Measurements from ENCODE around the gene CD2AP. TPM values are rescaled to one million over a fixed set of nuclear protein-coding genes. Genes with fewer than 3 reads are reported as not detected.

Gene CD2AP
- total RNA-seq, 2 donors from 2014 or later = 58.1 to 62.4 TPM

- Histone ChIP-seq H3K27ac (ENCODE audit: low read depth, low read length) (no peak overlapping the region), H3K4me3 (ENCODE audit: low read length) (no peak overlapping the region), H3K4me1 (ENCODE audit: control insufficient read depth, insufficient read depth, low read length) (no peaks in the 10 kb centered on the region), H3K9me3 (ENCODE audit: control insufficient read depth, low read length) (peaks cover 17% of the 10 kb centered on the region), H3K9ac (ENCODE audit: extremely low read depth, low read length, poor library complexity, severe bottlenecking) (no peak overlapping the region), H3K36me3 (ENCODE audit: control insufficient read depth, insufficient read depth, low read length) (peaks cover 80% of the 10 kb centered on the region), H3K27me3 (ENCODE audit: control insufficient read depth, insufficient read depth, low read length, poor library complexity, severe bottlenecking) (no peaks in the 10 kb centered on the region)
- Mint-ChIP-seq H3K4me3 (no peak overlapping the region), H3K36me3 (ENCODE audit: low read depth) (peaks cover 56% of the 10 kb centered on the region), H3K4me1 (no peaks in the 10 kb centered on the region), H3K9me3 (peaks cover 16% of the 10 kb centered on the region), H3K27me3 (ENCODE audit: insufficient read depth) (no peaks in the 10 kb centered on the region), H3K27ac (no peak overlapping the region)
- no peak for DNase-seq
- TF ChIP-seq CTCF (conservative IDR thresholded peaks at IDR 0.05) = no peak
- 88 to 95% methylated on average over 3 to 12 of the region's 12 CpGs for WGBS, 2 experiments (ENCODE audit: insufficient coverage in 1 of 2, insufficient read length in 1 of 2)
Observed at GRCh38 chr6:47621838-47622449, 144.4 kb downstream of the CD2AP start.

- Mint-ChIP-seq H3K4me3 (no peak overlapping the region), H3K27ac (no peak overlapping the region), H3K27me3 (ENCODE audit: insufficient read depth) (no peaks in the 10 kb centered on the region), H3K36me3 (ENCODE audit: low read depth) (peaks cover 15% of the 10 kb centered on the region), H3K9me3 (peaks cover 2% of the 10 kb centered on the region), H3K4me1 (peaks cover 9% of the 10 kb centered on the region)
- Histone ChIP-seq H3K9me3 (ENCODE audit: control insufficient read depth, low read length) (no peaks in the 10 kb centered on the region), H3K27me3 (ENCODE audit: control insufficient read depth, insufficient read depth, low read length, poor library complexity, severe bottlenecking) (no peaks in the 10 kb centered on the region), H3K4me3 (ENCODE audit: low read length) (no peak overlapping the region), H3K27ac (ENCODE audit: low read depth, low read length) (no peak overlapping the region), H3K36me3 (ENCODE audit: control insufficient read depth, insufficient read depth, low read length) (peaks cover 39% of the 10 kb centered on the region), H3K4me1 (ENCODE audit: control insufficient read depth, insufficient read depth, low read length) (peaks cover 7% of the 10 kb centered on the region), H3K9ac (ENCODE audit: extremely low read depth, low read length, poor library complexity, severe bottlenecking) (no peak overlapping the region)
- WGBS, 2 experiments (ENCODE audit: insufficient coverage in 1 of 2, insufficient read length in 1 of 2) = 88% methylated on average over 2 of the region's 2 CpGs; no CpG with 5 or more reads in 1 of the 2 experiments
- TF ChIP-seq CTCF (conservative IDR thresholded peaks at IDR 0.05) = no peak
- DNase-seq = no peak
Observed at GRCh38 chr6:47626782-47627181, 149.2 kb downstream of the CD2AP start.

- Mint-ChIP-seq H3K36me3 (ENCODE audit: low read depth) (peaks cover 5% of the 10 kb centered on the region), H3K4me3 (no peak overlapping the region), H3K27me3 (ENCODE audit: insufficient read depth) (no peaks in the 10 kb centered on the region), H3K27ac (no peak overlapping the region), H3K4me1 (peaks cover 21% of the 10 kb centered on the region), H3K9me3 (no peaks in the 10 kb centered on the region)
- Histone ChIP-seq H3K9me3 (ENCODE audit: control insufficient read depth, low read length) (no peaks in the 10 kb centered on the region), H3K36me3 (ENCODE audit: control insufficient read depth, insufficient read depth, low read length) (peaks cover 26% of the 10 kb centered on the region), H3K4me1 (ENCODE audit: control insufficient read depth, insufficient read depth, low read length) (peaks cover 14% of the 10 kb centered on the region), H3K27me3 (ENCODE audit: control insufficient read depth, insufficient read depth, low read length, poor library complexity, severe bottlenecking) (no peaks in the 10 kb centered on the region), H3K9ac (ENCODE audit: extremely low read depth, low read length, poor library complexity, severe bottlenecking) (no peak overlapping the region), H3K4me3 (ENCODE audit: low read length) (no peak overlapping the region), H3K27ac (ENCODE audit: low read depth, low read length) (no peak overlapping the region)
- no peak for TF ChIP-seq CTCF (conservative IDR thresholded peaks at IDR 0.05)
- WGBS, 2 experiments (ENCODE audit: insufficient coverage in 1 of 2, insufficient read length in 1 of 2) = 96% methylated on average over 7 of the region's 7 CpGs; no CpG with 5 or more reads in 1 of the 2 experiments
- DNase-seq = no peak
Observed at GRCh38 chr6:47628448-47629272, 151.1 kb downstream of the CD2AP start.

Data from endodermal cell (in vitro differentiated cells).